Testis (tissue), 2 donors: ENCODE measurements around the gene PLCH2.

ENCODE experiments used
- POLR2A ChIP-seq: fragments of 450-650 bp; IDR thresholded peaks from one replicate; pipeline ENCODE4 v1.6.1; 2017; ENCODE audit warnings: antibody characterized with exemption, mild to moderate bottlenecking, moderate library complexity
- TF ChIP-seq, protein P1 (sequence below), 3 experiments: fragments of 450-650 bp in 2 of 3; fragments of 200-600 bp in 1 of 3; sonication (generic) in 1 of 3; IDR thresholded peaks; one replicate each; pipeline ENCODE4 v1.5.1; 2016 to 2019; ENCODE audit warnings: antibody characterized with exemption in 3 of 3, mild to moderate bottlenecking in 2 of 3, moderate library complexity in 1 of 3

DNA sequence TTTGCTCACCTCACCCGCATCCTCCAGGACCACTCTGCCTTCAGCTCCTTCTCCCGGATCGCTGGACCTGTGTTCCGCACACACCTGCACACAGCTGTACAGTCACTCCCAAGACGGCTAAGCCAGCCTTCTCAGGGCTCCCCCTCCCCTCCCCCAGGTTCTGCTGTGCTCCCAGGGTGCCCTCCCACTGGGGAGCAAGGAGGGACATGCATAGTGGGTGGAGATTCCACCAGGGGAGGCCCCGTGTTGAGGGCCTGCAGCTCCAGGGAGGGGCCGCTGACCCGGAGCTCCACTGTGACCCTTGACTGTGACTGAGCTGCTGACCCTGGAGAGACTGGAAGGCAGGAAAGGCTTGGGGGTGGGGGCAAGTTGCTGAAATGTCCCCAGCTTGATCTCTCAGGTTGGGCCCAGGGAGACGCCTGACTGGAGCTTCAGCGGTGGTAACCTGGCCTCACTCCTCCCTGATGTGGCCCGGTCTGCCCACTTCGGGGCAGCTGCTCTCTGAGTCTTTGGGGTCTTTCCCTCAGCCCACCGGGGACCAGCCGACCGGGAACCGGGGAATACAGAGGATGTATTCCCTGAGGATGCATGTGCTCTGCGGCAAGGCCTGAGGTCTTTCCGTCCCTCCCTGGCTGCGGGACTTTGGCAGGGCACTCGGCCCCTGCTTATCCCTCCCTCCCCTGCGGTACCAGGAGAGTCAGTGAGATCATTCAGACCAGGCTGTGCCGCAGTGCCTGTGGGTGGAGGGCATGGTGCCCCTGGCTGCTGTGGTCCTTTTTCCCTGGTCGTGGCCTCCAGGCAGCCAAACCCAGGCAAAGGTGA is 28.6 kb upstream of the PLCH2 start:
- TF ChIP-seq, protein P1, sequence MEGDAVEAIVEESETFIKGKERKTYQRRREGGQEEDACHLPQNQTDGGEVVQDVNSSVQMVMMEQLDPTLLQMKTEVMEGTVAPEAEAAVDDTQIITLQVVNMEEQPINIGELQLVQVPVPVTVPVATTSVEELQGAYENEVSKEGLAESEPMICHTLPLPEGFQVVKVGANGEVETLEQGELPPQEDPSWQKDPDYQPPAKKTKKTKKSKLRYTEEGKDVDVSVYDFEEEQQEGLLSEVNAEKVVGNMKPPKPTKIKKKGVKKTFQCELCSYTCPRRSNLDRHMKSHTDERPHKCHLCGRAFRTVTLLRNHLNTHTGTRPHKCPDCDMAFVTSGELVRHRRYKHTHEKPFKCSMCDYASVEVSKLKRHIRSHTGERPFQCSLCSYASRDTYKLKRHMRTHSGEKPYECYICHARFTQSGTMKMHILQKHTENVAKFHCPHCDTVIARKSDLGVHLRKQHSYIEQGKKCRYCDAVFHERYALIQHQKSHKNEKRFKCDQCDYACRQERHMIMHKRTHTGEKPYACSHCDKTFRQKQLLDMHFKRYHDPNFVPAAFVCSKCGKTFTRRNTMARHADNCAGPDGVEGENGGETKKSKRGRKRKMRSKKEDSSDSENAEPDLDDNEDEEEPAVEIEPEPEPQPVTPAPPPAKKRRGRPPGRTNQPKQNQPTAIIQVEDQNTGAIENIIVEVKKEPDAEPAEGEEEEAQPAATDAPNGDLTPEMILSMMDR (IDR thresholded peaks at IDR 0.05) = no peak
- no peak for TF ChIP-seq POLR2A
